ENCODE results near the gene TMEM171. TPM values are rescaled to one million over a fixed set of nuclear protein-coding genes. Genes with fewer than 3 reads are reported as not detected.

TMEM171 gene
- total RNA-seq, 1 experiment from 2014 or later = 2.1 TPM

- DNase-seq (ENCODE audit: low read depth, low spot score) = no peak
- H3K27ac ChIP-seq (ENCODE audit: low read length) = no peak overlapping the region
- CTCF ChIA-PET = no interaction called here
- POLR2A ChIA-PET = no interaction called here
- in situ Hi-C loops (cut with HindIII; ENCODE audit: low pct_unique_long_range_greater_than_20kb, low sequenced_read_pairs) = no loop called here
- no peaks in the 10 kb centered on the region for H3K4me1 ChIP-seq (ENCODE audit: control insufficient read depth, insufficient read depth, low read length)
- no peak for ATAC-seq
- intact Hi-C loops (cut with micrococcal nuclease; ENCODE audit: unreplicated experiment) = no loop called here
- H3K36me3 ChIP-seq (ENCODE audit: control insufficient read depth, insufficient read depth, low read length) = no peaks in the 10 kb centered on the region
- no peak overlapping the region for H3K4me3 ChIP-seq (ENCODE audit: low read depth in 2 of 2, low read length in 2 of 2)
- no TSS peak for BruUV-seq (replicated peaks)
- H3K9me3 ChIP-seq (ENCODE audit: control insufficient read depth, insufficient read depth, low read depth, low read length) = no peaks in the 10 kb centered on the region
- TF ChIP-seq SIN3A (IDR thresholded peaks at IDR 0.05; ENCODE audit: borderline replicate concordance, insufficient read depth, low read depth, low read length) = no peak
- no peak for TF ChIP-seq TCF7L2 (IDR thresholded peaks at IDR 0.05; ENCODE audit: low read depth, low read length)
- TF ChIP-seq REST (IDR thresholded peaks at IDR 0.05; ENCODE audit: insufficient read depth in 1 of 2, low read depth in 2 of 2, low read length in 1 of 2) = no peak
- TF ChIP-seq POLR2AphosphoS5 (IDR thresholded peaks at IDR 0.05; ENCODE audit: low read depth, low read length) = no peak
- TF ChIP-seq CTCF (IDR thresholded peaks at IDR 0.05) = no peak
- H3K27me3 ChIP-seq (ENCODE audit: control insufficient read depth, insufficient read depth, low read length) = no peaks in the 10 kb centered on the region
These were observed 8.8 kb upstream of the TMEM171 start for GRCh38 chr5:73111536-73111935.

GRCh38 chr5:73112359-73112758 is 8.0 kb upstream of the TMEM171 start:
- Histone ChIP-seq H3K27ac (ENCODE audit: low read length) (no peak overlapping the region), H3K9me3 (ENCODE audit: control insufficient read depth, insufficient read depth, low read depth, low read length) (no peaks in the 10 kb centered on the region), H3K4me1 (ENCODE audit: control insufficient read depth, insufficient read depth, low read length) (no peaks in the 10 kb centered on the region), H3K27me3 (ENCODE audit: control insufficient read depth, insufficient read depth, low read length) (no peaks in the 10 kb centered on the region), H3K36me3 (ENCODE audit: control insufficient read depth, insufficient read depth, low read length) (no peaks in the 10 kb centered on the region), H3K4me3 (ENCODE audit: low read depth in 2 of 2, low read length in 2 of 2) (no peak overlapping the region)
- BruUV-seq (replicated peaks) = no TSS peak
- ChIA-PET CTCF (no interaction called here), POLR2A (no interaction called here)
- DNase-seq (ENCODE audit: low read depth, low spot score) = no peak
- TF ChIP-seq CTCF (IDR thresholded peaks at IDR 0.05) (no peak), POLR2AphosphoS5 (IDR thresholded peaks at IDR 0.05; ENCODE audit: low read depth, low read length) (no peak), REST (IDR thresholded peaks at IDR 0.05; ENCODE audit: insufficient read depth in 1 of 2, low read depth in 2 of 2, low read length in 1 of 2) (no peak), SIN3A (IDR thresholded peaks at IDR 0.05; ENCODE audit: borderline replicate concordance, insufficient read depth, low read depth, low read length) (no peak), TCF7L2 (IDR thresholded peaks at IDR 0.05; ENCODE audit: low read depth, low read length) (no peak)
- no peak for ATAC-seq
- intact Hi-C loops (cut with micrococcal nuclease; ENCODE audit: unreplicated experiment) (no loop called here), in situ Hi-C loops (cut with HindIII; ENCODE audit: low pct_unique_long_range_greater_than_20kb, low sequenced_read_pairs) (no loop called here)
